Measurements from ENCODE around the gene AKAP14.
"Not testable (repeated sequence)": the region's sequence is repeated elsewhere in the genome, so short reads cannot be mapped to it uniquely, and the experiment has no call there.

The AKAP14 gene

GRCh38 chrX:119922391-119922790 lies 26.7 kb downstream of the AKAP14 start:
- not testable (repeated sequence) for DNase-seq (ENCODE audit: low read depth in 3 of 3)

- no peak for DNase-seq (ENCODE audit: low read depth in 3 of 3)
These were observed 39.7 kb downstream of the AKAP14 start for GRCh38 chrX:119935215-119935874.

GRCh38 chrX:119941336-119941735 lies 45.6 kb downstream of the AKAP14 start:
- DNase-seq (ENCODE audit: low read depth in 3 of 3) = no peak

- no peak for DNase-seq (ENCODE audit: low read depth in 3 of 3)
These were observed 46.6 kb downstream of the AKAP14 start for GRCh38 chrX:119942173-119942819.

- no peak for DNase-seq (ENCODE audit: low read depth in 3 of 3)
These were observed 47.1 kb downstream of the AKAP14 start for GRCh38 chrX:119942831-119943184.

- peak; percentile 47 to 71 (median 55) for DNase-seq (ENCODE audit: low read depth in 3 of 3)
These were observed 47.7 kb downstream of the AKAP14 start, which contains the start of gene NKAP for GRCh38 chrX:119943185-119943988. TSS of gene NKAP (minus strand) at chrX:119943751. CDS start at chrX:119943605, 146 bp downstream.

GRCh38 chrX:119945481-119945880 lies 49.8 kb downstream of the AKAP14 start:
- no peak for DNase-seq (ENCODE audit: low read depth in 3 of 3)

- no peak for DNase-seq (ENCODE audit: low read depth in 3 of 3)
These were observed 52.7 kb downstream of the AKAP14 start for GRCh38 chrX:119948381-119948780.

GRCh38 chrX:119954374-119954773 lies 58.7 kb downstream of the AKAP14 start:
- DNase-seq (ENCODE audit: low read depth in 3 of 3) = no peak

GRCh38 chrX:119955807-119956570 lies 60.3 kb downstream of the AKAP14 start:
- DNase-seq (ENCODE audit: low read depth in 3 of 3) = peak in 2 of 3 donors; percentile 9 to 27

GRCh38 chrX:119960625-119961024 lies 64.9 kb downstream of the AKAP14 start:
- DNase-seq (ENCODE audit: low read depth in 3 of 3) = no peak

- not testable (repeated sequence) for DNase-seq (ENCODE audit: low read depth in 3 of 3)
These were observed 71.1 kb downstream of the AKAP14 start for GRCh38 chrX:119966837-119967236.

Measured in stimulated activated CD4-positive, alpha-beta T cell treated with anti-CD3 and anti-CD28 coated beads, TNF-alpha, amount 100 ng/mL, for 48 hours (primary cell).